GM23338 (cell line): Measurements from ENCODE around the gene INPP5A. TPM values are rescaled to one million over a fixed set of nuclear protein-coding genes. Genes with fewer than 3 reads are reported as not detected.

Experiments
- ATAC-seq: fragments of 200-7000 bp; cut with Tn5 transposase; 3 replicates; pipeline ENCODE4 v1.9.1; 2020
- DNase-seq: peaks from one replicate; pipeline ENCODE4 v3.0.0-alpha.2; 2015; ENCODE audit warnings: low spot score
- H2AFZ ChIP-seq: fragments of 200-600 bp; sonication (generic); 2 replicates; pipeline ENCODE4 v1.8.0; 2016; ENCODE audit warnings: antibody characterized with exemption, mild to moderate bottlenecking, moderate library complexity
- H3F3A ChIP-seq: fragments of 200-600 bp; sonication (generic); replicated peaks from 2 replicates; pipeline ENCODE4 v1.8.0; 2017; ENCODE audit warnings: antibody characterized with exemption, mixed run types, low read depth
- H3K27ac ChIP-seq: fragments of 200-600 bp; sonication (generic); 2 replicates; pipeline ENCODE4 v1.6.1; 2016; ENCODE audit warnings: low read depth
- H3K27me3 ChIP-seq: fragments of 200-600 bp; sonication (generic); 2 replicates; pipeline ENCODE4 v1.8.0; 2016; ENCODE audit warnings: mild to moderate bottlenecking, mixed run types, moderate library complexity; ENCODE audit not compliant: insufficient read depth
- H3K36me3 ChIP-seq: fragments of 200-600 bp; sonication (generic); 2 replicates; pipeline ENCODE4 v1.8.0; 2016; ENCODE audit warnings: mild to moderate bottlenecking; ENCODE audit not compliant: insufficient read depth
- H3K4me1 ChIP-seq: fragments of 200-600 bp; sonication (generic); 2 replicates; pipeline ENCODE4 v1.8.0; 2016; ENCODE audit warnings: mild to moderate bottlenecking, moderate library complexity; ENCODE audit not compliant: insufficient read depth
- H3K4me2 ChIP-seq: fragments of 200-600 bp; sonication (generic); 2 replicates; pipeline ENCODE4 v1.7.1; 2017; ENCODE audit warnings: mixed run types
- H3K4me3 ChIP-seq: fragments of 200-600 bp; sonication (generic); 2 replicates; pipeline ENCODE4 v1.6.1; 2016; ENCODE audit warnings: mixed run types
- H3K79me2 ChIP-seq: fragments of 200-600 bp; sonication (generic); replicated peaks from 2 replicates; pipeline ENCODE4 v1.8.0; 2017; ENCODE audit warnings: mild to moderate bottlenecking; ENCODE audit not compliant: insufficient read depth
- H3K9me2 ChIP-seq: fragments of 200-600 bp; sonication (generic); 2 replicates; pipeline ENCODE4 v1.8.0; 2017; ENCODE audit not compliant: insufficient read depth
- H4K20me1 ChIP-seq: fragments of 200-600 bp; sonication (generic); replicated peaks from 2 replicates; pipeline ENCODE4 v1.8.0; 2017; ENCODE audit warnings: mild to moderate bottlenecking; ENCODE audit not compliant: insufficient read depth
- H3K27ac Mint-ChIP-seq: 2 replicates; pipeline ENCODE4 v1.8.0; 2020; ENCODE audit warnings: inconsistent platforms, mild to moderate bottlenecking, moderate library complexity, mixed read lengths
- H3K27me3 Mint-ChIP-seq: 3 replicates; pipeline ENCODE4 v1.8.0; 2022; ENCODE audit warnings: low read depth, mild to moderate bottlenecking, moderate library complexity, mixed read lengths, inconsistent platforms; ENCODE audit not compliant: insufficient read depth, poor library complexity
- H3K36me3 Mint-ChIP-seq: 3 replicates; pipeline ENCODE4 v1.8.0; 2021; ENCODE audit warnings: low read depth, mild to moderate bottlenecking, inconsistent platforms, moderate library complexity, mixed read lengths
- H3K4me1 Mint-ChIP-seq: 3 replicates; pipeline ENCODE4 v1.8.0; 2020; ENCODE audit warnings: mild to moderate bottlenecking, inconsistent platforms, mixed read lengths
- H3K4me3 Mint-ChIP-seq: 3 replicates; pipeline ENCODE4 v1.8.0; 2021; ENCODE audit warnings: moderate library complexity, mild to moderate bottlenecking, inconsistent platforms, mixed read lengths
- H3K9me3 Mint-ChIP-seq: 3 replicates; pipeline ENCODE4 v1.8.0; 2020; ENCODE audit warnings: moderate library complexity, mild to moderate bottlenecking, inconsistent platforms, mixed read lengths
- CREB1 ChIP-seq: fragments of 250-450 bp; sonication (Bioruptor Pico); IDR thresholded peaks from 2 replicates; pipeline ENCODE4 v1.5.0; 2020; ENCODE audit warnings: low read depth, mild to moderate bottlenecking, moderate library complexity
- CTCF ChIP-seq, 2 experiments: fragments of 200-600 bp in 1 of 2; sonication (generic) in 1 of 2; conservative IDR thresholded peaks; 2 replicates each; pipeline versions ENCODE4 v1.5.1 to v1.6.1; 2016 to 2017; ENCODE audit warnings: antibody characterized with exemption in 2 of 2, low read depth in 2 of 2, mild to moderate bottlenecking in 2 of 2, moderate library complexity in 1 of 2
- ETS1 ChIP-seq: IDR thresholded peaks from 2 replicates; pipeline ENCODE4 v1.6.1; 2016; ENCODE audit warnings: antibody characterized with exemption
- EZH2 ChIP-seq: fragments of 200-600 bp; sonication (generic); IDR thresholded peaks from one replicate; pipeline ENCODE4 v1.8.0; 2017; ENCODE audit warnings: antibody characterized with exemption, mild to moderate bottlenecking, low read depth; ENCODE audit not compliant: unreplicated experiment
- EZH2phosphoT487 ChIP-seq: fragments of 200-600 bp; sonication (generic); IDR thresholded peaks from one replicate; pipeline ENCODE4 v1.8.1; 2018; ENCODE audit warnings: antibody characterized with exemption; ENCODE audit not compliant: unreplicated experiment
- JUNB ChIP-seq: IDR thresholded peaks from one replicate; pipeline ENCODE4 v1.6.1; 2016; ENCODE audit warnings: antibody characterized with exemption; ENCODE audit not compliant: unreplicated experiment
- NANOG ChIP-seq: IDR thresholded peaks from 2 replicates; pipeline ENCODE4 v1.6.1; 2016; ENCODE audit warnings: antibody characterized with exemption, borderline replicate concordance
- POLR2AphosphoS5 ChIP-seq: IDR thresholded peaks from 2 replicates; pipeline ENCODE4 v1.6.1; 2016; ENCODE audit warnings: antibody characterized with exemption, low read depth
- REST ChIP-seq: IDR thresholded peaks from one replicate; pipeline ENCODE4 v1.6.1; 2018; ENCODE audit warnings: antibody characterized with exemption; ENCODE audit not compliant: unreplicated experiment
- STAT1 ChIP-seq: IDR thresholded peaks from one replicate; pipeline ENCODE4 v1.6.1; 2016; ENCODE audit warnings: antibody characterized with exemption; ENCODE audit not compliant: unreplicated experiment
- ZNF114 ChIP-seq: fragments of 250-450 bp; sonication (Bioruptor Pico); IDR thresholded peaks from 2 replicates; pipeline ENCODE4 v1.5.0; 2020; ENCODE audit warnings: mild to moderate bottlenecking, moderate library complexity
- ZNF331 ChIP-seq: fragments of 250-450 bp; sonication (Bioruptor Pico); IDR thresholded peaks from 2 replicates; pipeline ENCODE4 v1.5.0; 2020; ENCODE audit warnings: low read depth, mild to moderate bottlenecking, moderate library complexity
- ZNF462 ChIP-seq: fragments of 250-450 bp; sonication (Bioruptor Pico); IDR thresholded peaks from 2 replicates; pipeline ENCODE4 v1.5.0; 2020; ENCODE audit warnings: mild to moderate bottlenecking, moderate library complexity
- polyA plus RNA-seq: library from polyadenylated mRNA; unstranded; fragments of >200 nt; fragmentation: Nextera tagmentation; extraction: Ambion mirVana; gene quantifications from 2 replicates; pipeline ENCODE4 v1.2.1, GENCODE V29; 2016
- total RNA-seq: library from RNA; depleted of rRNA; stranded (reverse); fragments of >200 nt; shearing (Covaris generic); gene quantifications from 2 replicates; pipeline ENCODE4 v1.2.3, GENCODE V29; 2014

The INPP5A gene
- total and polyA plus RNA-seq, 2 experiments from 2014 or later = 5.9 to 40.6 TPM

GRCh38 chr10:132532749-132533560 is 4.6 kb upstream of the INPP5A start:
- Mint-ChIP-seq H3K9me3 (peaks cover 11% of the 10 kb centered on the region; the same call in 1 of the 3 replicates), H3K27ac (no peak overlapping the region), H3K27me3 (peaks cover 8% of the 10 kb centered on the region), H3K4me1 (peaks cover 19% of the 10 kb centered on the region), H3K4me3 (no peak overlapping the region), H3K36me3 (no peaks in the 10 kb centered on the region)
- Histone ChIP-seq H2AFZ (no peak overlapping the region), H3K27ac (no peak overlapping the region), H3K4me1 (no peaks in the 10 kb centered on the region), H3K4me2 (no peak overlapping the region), H3F3A (no peaks in the 10 kb centered on the region), H3K36me3 (no peaks in the 10 kb centered on the region), H4K20me1 (no peaks in the 10 kb centered on the region), H3K27me3 (peaks cover 9% of the 10 kb centered on the region; the same call in 1 of the 2 replicates), H3K79me2 (no peaks in the 10 kb centered on the region), H3K9me2 (no peaks in the 10 kb centered on the region), H3K4me3 (no peak overlapping the region)
- ATAC-seq (no peak), DNase-seq (no peak)
- TF ChIP-seq REST (no peak), EZH2 (no peak), ZNF331 (CRISPR knock-in tag) (no peak), STAT1 (no peak), JUNB (no peak), ZNF462 (CRISPR knock-in tag) (no peak), CTCF (conservative IDR thresholded peaks at IDR 0.05; ENCODE audit: low read depth in 2 of 2) (no peak), EZH2phosphoT487 (no peak), POLR2AphosphoS5 (no peak), ZNF114 (CRISPR knock-in tag) (no peak), CREB1 (CRISPR knock-in tag) (no peak), ETS1 (no peak), NANOG (no peak)
